ENCODE measurements around the gene PTEN.

PTEN gene

GRCh38 chr10:87925570-87925969 is 62.1 kb downstream of the PTEN start:
- no peak for DNase-seq

GRCh38 chr10:87927091-87927490 is 63.7 kb downstream of the PTEN start:
- no peak for DNase-seq

GRCh38 chr10:87928996-87929395 is 65.6 kb downstream of the PTEN start:
- DNase-seq, result no peak

GRCh38 chr10:87930141-87930540 is 66.7 kb downstream of the PTEN start:
- no peak for DNase-seq

- no peak for DNase-seq
Observed at GRCh38 chr10:87930934-87931835, 67.8 kb downstream of the PTEN start.

- DNase-seq, result no peak
Observed at GRCh38 chr10:87931836-87932230, 68.4 kb downstream of the PTEN start.

- no peak for DNase-seq
Observed at GRCh38 chr10:87935290-87936141, 72.1 kb downstream of the PTEN start.

GRCh38 chr10:87940210-87940609 is 76.8 kb downstream of the PTEN start:
- DNase-seq, result no peak

GRCh38 chr10:87942884-87943527 is 79.6 kb downstream of the PTEN start:
- DNase-seq, result no peak

- DNase-seq, result no peak
Observed at GRCh38 chr10:87945984-87946383, 82.6 kb downstream of the PTEN start.

- DNase-seq, result no peak
Observed at GRCh38 chr10:87952612-87953011, 89.2 kb downstream of the PTEN start.

- DNase-seq, result no peak
Observed at GRCh38 chr10:87956055-87956454, 92.6 kb downstream of the PTEN start.

GRCh38 chr10:87957702-87958101 is 94.3 kb downstream of the PTEN start:
- DNase-seq, result no peak

- no peak for DNase-seq
Observed at GRCh38 chr10:87960230-87960629, 96.8 kb downstream of the PTEN start.

- DNase-seq, result no peak
Observed at GRCh38 chr10:87961314-87961713, 97.9 kb downstream of the PTEN start.

GRCh38 chr10:87966459-87966858 is 103.0 kb downstream of the PTEN start:
- no peak for DNase-seq

GRCh38 chr10:87973635-87974034 is 110.2 kb downstream of the PTEN start:
- DNase-seq, result no peak

GRCh38 chr10:87974130-87974529 is 110.7 kb downstream of the PTEN start:
- DNase-seq, result no peak

GRCh38 chr10:87974769-87975168 is 111.3 kb downstream of the PTEN start:
- DNase-seq, result no peak

- no peak for DNase-seq
Observed at GRCh38 chr10:87976101-87976743, 112.8 kb downstream of the PTEN start.

- no peak for DNase-seq
Observed at GRCh38 chr10:87978166-87978565, 114.7 kb downstream of the PTEN start.

GRCh38 chr10:87979847-87980246 is 116.4 kb downstream of the PTEN start:
- no peak for DNase-seq

- DNase-seq, result no peak
Observed at GRCh38 chr10:87983716-87984115, 120.3 kb downstream of the PTEN start.
